Coronary artery (tissue), 2 donors: ENCODE results near the gene ANP32E.
A peak's percentile ranks its signal among the peaks of the same experiment; 100 is the strongest.
"Not testable (repeated sequence)": the region's sequence is repeated elsewhere in the genome, so short reads cannot be mapped to it uniquely, and the experiment has no call there.

Experiments used
- DNase-seq: peaks from one replicate; pipeline ENCODE4 v3.0.0-alpha.2; 2017; ENCODE audit warnings: low spot score
- H3K27ac ChIP-seq, 2 donors: fragments of 200-600 bp; sonication (generic); one replicate each; pipeline ENCODE4 v1.5.1; 2016 to 2019
- H3K4me3 ChIP-seq: fragments of 200-600 bp; sonication (generic); 2 replicates; pipeline ENCODE4 v1.5.1; 2016; ENCODE audit warnings: mild to moderate bottlenecking, moderate library complexity
- CTCF ChIP-seq: fragments of 200-600 bp; sonication (generic); IDR thresholded peaks from one replicate; pipeline ENCODE4 v1.5.1; 2019; ENCODE audit warnings: antibody characterized with exemption

ANP32E gene

DNA sequence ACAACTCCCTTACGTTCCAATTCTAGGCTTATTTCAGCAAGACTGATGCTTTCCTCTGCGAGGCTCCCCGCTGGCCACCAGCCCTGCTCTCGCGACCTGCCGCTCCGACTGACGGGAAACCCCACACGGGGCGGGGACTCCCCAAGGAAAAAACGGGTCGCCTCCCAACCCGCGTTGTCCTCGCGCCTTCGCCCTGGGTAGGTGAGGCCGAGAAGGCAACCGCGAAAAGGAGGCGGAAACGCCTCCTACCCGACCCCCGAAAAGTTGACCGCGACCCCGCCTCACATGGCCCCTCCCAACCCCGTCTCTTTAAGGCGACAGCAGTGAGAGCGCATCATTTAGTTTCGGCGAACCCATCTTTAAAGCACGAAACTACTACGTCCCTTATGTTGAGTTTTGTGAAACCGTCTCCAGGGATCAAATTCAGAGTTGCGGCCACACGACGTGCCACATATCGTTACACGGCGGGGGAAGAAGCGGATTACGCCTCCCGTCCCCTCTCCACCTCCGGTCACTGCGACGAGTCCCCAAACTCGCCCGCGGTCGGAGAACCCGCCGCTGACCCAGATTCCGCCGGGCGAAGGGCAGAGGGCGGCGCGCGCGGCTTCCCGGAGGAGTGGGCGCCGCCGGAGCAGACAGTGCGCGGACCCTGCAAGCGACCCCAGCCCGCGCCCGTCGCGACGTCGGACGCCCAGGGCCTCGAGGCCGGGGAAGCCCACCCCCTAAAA is 1.2 kb downstream of the ANP32E start:
- DNase-seq = peak; percentile 93
- Histone ChIP-seq H3K4me3 (peak overlapping the region; percentile 81), H3K27ac (peak overlapping the region; percentile 97 to 98)
- TF ChIP-seq CTCF = no peak

DNA sequence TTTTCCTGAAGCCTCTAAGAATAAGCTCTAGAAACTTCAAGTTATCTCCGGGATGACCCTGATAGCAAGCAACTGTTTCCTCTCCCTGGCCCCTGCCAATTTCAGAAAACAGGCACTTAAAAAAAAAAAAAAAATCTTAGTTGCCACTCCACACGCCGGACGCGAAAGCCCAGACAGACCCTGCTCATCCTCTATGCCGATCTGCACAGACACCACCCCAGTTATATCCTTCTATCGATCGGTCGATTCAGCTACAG is 1.7 kb downstream of the ANP32E start:
- H3K27ac ChIP-seq = peak overlapping the region; percentile 97 to 98
- no peak for DNase-seq
- TF ChIP-seq CTCF = no peak
- peak overlapping the region; percentile 81 for H3K4me3 ChIP-seq

DNA sequence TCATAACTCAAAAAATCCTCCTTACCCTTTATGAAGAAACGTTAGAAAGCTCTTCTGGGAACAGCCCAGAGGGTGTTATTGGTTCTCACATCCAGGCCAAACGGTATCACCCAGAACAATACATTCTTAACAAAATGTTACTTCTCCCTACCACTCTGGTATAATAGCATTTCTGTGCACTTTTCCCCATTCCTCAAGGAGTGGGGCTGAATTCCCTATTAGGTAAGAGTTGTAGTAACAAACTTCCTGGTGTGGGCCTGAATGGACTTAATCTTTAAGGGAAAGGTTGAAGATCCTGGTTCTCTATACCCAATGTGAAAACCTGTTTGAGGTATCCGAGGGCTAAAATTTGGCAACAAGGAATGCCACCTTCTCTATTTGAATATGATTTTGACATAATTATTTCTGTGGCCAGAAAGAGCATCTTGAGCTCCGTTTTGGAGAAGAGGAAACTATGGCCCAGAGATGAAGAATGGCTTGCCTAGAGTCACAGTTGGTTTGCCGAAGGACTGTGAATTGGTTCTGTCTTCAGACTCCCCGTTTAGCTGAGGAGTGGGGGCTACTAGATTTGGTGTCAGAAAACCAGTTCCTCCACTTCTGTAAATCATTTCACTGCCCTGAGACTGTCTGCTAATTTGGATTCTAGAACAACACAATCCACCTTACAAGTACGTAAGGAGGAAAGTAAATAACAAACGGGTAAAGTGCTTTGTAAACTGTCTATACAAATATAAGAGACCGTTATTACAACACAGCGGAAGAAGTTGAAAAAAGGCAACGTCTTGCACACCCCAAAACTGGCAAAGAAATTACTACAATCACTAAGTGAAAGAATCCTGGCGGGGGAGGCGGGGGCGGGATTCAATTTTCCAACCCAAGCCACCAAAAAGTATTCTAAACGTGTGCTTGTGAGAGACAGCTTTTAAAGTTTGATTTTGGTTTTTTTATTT is 2.3 kb downstream of the ANP32E start:
- Histone ChIP-seq H3K27ac (peak overlapping the region; percentile 97 to 98), H3K4me3 (peak overlapping the region; percentile 81)
- no peak for TF ChIP-seq CTCF
- DNase-seq = no peak

- not testable (repeated sequence) for H3K27ac ChIP-seq, H3K4me3 ChIP-seq, DNase-seq
These were observed 3.0 kb downstream of the ANP32E start for GRCh38 chr1:150232921-150233320.

DNA sequence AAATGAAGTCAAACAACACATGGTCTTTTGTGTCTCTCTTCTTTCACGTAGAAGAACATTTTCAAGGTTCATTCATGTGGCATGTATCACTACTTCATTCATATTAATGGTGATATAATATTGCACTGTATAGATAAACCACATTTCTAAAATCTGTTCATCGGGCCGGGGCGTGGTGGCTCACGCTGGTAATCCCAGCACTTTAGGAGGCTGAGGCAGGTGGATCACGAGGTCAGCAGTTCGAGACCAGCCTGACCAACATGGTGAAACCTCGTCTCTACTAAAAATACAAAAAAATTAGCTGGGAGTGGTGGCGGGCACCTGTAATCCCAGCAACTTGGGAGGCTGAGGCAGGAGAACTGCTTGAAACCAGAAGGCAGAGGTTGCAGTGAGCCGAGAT is 7.7 kb downstream of the ANP32E start:
- DNase-seq, H3K4me3 ChIP-seq, H3K27ac ChIP-seq: not testable (repeated sequence)

- H3K4me3 ChIP-seq = no peak overlapping the region
- no peak for DNase-seq
- H3K27ac ChIP-seq = no peak overlapping the region
- TF ChIP-seq CTCF = no peak
These were observed 8.7 kb downstream of the ANP32E start for GRCh38 chr1:150227228-150227627.

DNA sequence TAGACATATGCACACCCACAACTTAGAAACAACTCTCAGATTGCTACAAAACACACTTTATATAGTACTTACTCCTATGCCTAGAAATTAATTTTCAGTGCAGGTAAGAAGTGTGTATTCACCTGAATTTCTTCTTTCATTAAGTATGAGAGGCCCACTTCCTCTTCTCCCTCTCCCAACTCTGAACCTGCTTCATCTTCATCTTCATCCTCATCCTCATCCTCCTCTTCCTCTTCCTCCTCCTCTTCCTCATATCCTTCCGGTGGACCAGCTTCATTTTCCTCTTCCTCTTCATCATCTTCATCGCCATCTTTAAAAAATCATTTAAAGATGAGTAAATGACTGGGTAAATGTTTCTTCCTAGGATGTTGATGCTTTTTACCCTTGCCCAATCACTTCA is 9.4 kb downstream of the ANP32E start:
- H3K27ac ChIP-seq = no peak overlapping the region
- TF ChIP-seq CTCF = no peak
- H3K4me3 ChIP-seq = no peak overlapping the region
- no peak for DNase-seq

- TF ChIP-seq CTCF = no peak
- no peak overlapping the region for H3K4me3 ChIP-seq
- no peak overlapping the region for H3K27ac ChIP-seq
- no peak for DNase-seq
These were observed 10.4 kb downstream of the ANP32E start for GRCh38 chr1:150225546-150225945.
